Measurements from ENCODE around the gene EPB42.

DNA sequence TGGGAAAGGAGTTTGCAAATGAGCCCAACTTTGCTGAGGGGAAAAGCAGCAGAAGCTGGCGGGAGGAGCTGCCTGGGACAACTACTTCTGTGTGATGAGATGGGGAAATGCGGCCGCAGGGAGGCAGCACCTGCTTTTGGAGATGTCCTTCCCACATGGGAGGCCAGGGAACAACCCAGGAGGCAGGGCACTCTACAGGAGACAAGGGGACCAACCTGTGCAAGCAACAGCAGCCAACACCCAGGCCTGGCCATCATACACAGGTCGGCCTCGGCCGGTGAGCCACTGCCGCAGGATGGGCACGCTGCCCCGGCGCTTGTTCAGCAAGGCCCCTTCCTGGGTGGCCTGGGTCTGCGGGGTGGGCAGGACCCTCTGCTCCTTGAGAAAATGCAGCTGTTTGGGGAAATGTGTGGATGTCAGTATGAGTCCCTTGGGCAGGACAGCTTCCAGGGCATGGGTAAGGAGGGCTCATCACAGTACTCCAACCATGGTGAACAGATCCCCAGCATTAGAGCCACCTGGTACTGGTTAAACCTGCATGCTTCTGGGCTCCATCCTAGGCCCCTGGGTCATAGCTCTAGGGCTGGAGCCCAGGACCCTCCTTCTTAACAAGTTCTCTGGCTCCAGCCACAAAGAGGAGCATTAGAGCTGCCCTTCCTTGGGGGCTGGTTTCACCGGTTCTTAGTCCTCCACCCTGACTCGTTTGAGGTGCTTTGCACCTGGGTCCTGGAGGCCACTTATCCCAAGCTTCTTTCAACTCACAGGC, 11.6 kb downstream of the EPB42 start:
- TF ChIP-seq CTCF (IDR thresholded peaks at IDR 0.05; ENCODE audit: poor library complexity): peak; percentile 15
- no peak for TF ChIP-seq EZH2 (IDR thresholded peaks at IDR 0.05; ENCODE audit: borderline replicate concordance)
- TF ChIP-seq EZH2phosphoT487 (IDR thresholded peaks at IDR 0.05; ENCODE audit: low read depth, severe bottlenecking, unreplicated experiment): no peak
